Bronchial epithelial cell (primary cell): Measurements from ENCODE around the gene SMAD4. TPM values are rescaled to one million over a fixed set of nuclear protein-coding genes. Genes with fewer than 3 reads are reported as not detected.

Experiments
- DNase-seq: peaks from one replicate; pipeline ENCODE4 v3.0.0-alpha.2; 2010; ENCODE audit warnings: low read depth
- FAIRE-seq: peaks from 2 replicates; lab custom pipeline; 2011; peaks lifted over from hg19 to GRCh38; lab: Jason Lieb, UNC
- H3K27me3 ChIP-seq: 2 replicates; pipeline ENCODE4 v1.5.1; 2011; ENCODE audit warnings: low read length; ENCODE audit not compliant: control insufficient read depth, insufficient read depth
- H3K36me3 ChIP-seq: 2 replicates; pipeline ENCODE4 v1.5.1; 2011; ENCODE audit warnings: low read length; ENCODE audit not compliant: control insufficient read depth, insufficient read depth
- H3K4me3 ChIP-seq: 2 replicates; pipeline ENCODE4 v1.5.1; 2011; ENCODE audit warnings: mild to moderate bottlenecking, low read depth, low read length, control low read depth
- CTCF ChIP-seq: IDR thresholded peaks from 2 replicates; pipeline ENCODE4 v1.5.1; 2011; ENCODE audit warnings: mild to moderate bottlenecking, moderate library complexity, low read length, control low read depth, inconsistent platforms; ENCODE audit not compliant: insufficient read depth, severe bottlenecking
- total RNA-seq: library from RNA; depleted of rRNA; stranded (reverse); fragments of >200 nt; gene quantifications from 2 replicates; pipeline ENCODE4 v1.2.1, GENCODE V29; 2014

The SMAD4 gene
- total RNA-seq, 1 donor from 2014 or later: 64.5 TPM

- TF ChIP-seq CTCF: no peak
- Histone ChIP-seq H3K27me3 (no peaks in the 10 kb centered on the region), H3K36me3 (no peaks in the 10 kb centered on the region), H3K4me3 (no peak overlapping the region)
- DNase-seq (no peak), FAIRE-seq (no peak)
Measured at GRCh38 chr18:51006948-51007789, 22.8 kb upstream of the SMAD4 start.

GRCh38 chr18:51007790-51008139 is 22.2 kb upstream of the SMAD4 start:
- Histone ChIP-seq H3K36me3 (no peaks in the 10 kb centered on the region), H3K27me3 (no peaks in the 10 kb centered on the region), H3K4me3 (no peak overlapping the region)
- DNase-seq: no peak
- FAIRE-seq: no peak
- no peak for TF ChIP-seq CTCF

- DNase-seq (peak; percentile 77), FAIRE-seq (peak; percentile 50)
- no peaks in the 10 kb centered on the region for H3K27me3 ChIP-seq
- no peaks in the 10 kb centered on the region for H3K36me3 ChIP-seq
- TF ChIP-seq CTCF: no peak
- H3K4me3 ChIP-seq: no peak overlapping the region
Measured at GRCh38 chr18:51009072-51009471, 20.9 kb upstream of the SMAD4 start.

- H3K4me3 ChIP-seq: no peak overlapping the region
- no peak for TF ChIP-seq CTCF
- no peak for DNase-seq
- H3K27me3 ChIP-seq: no peaks in the 10 kb centered on the region
- FAIRE-seq: no peak
- H3K36me3 ChIP-seq: no peaks in the 10 kb centered on the region
Measured at GRCh38 chr18:51010218-51010617, 19.8 kb upstream of the SMAD4 start.

GRCh38 chr18:51011709-51012108 is 18.3 kb upstream of the SMAD4 start:
- no peak for TF ChIP-seq CTCF
- H3K4me3 ChIP-seq: no peak overlapping the region
- no peaks in the 10 kb centered on the region for H3K36me3 ChIP-seq
- no peak for DNase-seq
- H3K27me3 ChIP-seq: no peaks in the 10 kb centered on the region
- no peak for FAIRE-seq

- no peak for FAIRE-seq
- no peak for DNase-seq
- no peak for TF ChIP-seq CTCF
- H3K36me3 ChIP-seq: no peaks in the 10 kb centered on the region
- no peak overlapping the region for H3K4me3 ChIP-seq
- H3K27me3 ChIP-seq: no peaks in the 10 kb centered on the region
Measured at GRCh38 chr18:51012441-51012840, 17.6 kb upstream of the SMAD4 start.
